ENCODE measurements around the gene GRB2.

The GRB2 gene

DNA sequence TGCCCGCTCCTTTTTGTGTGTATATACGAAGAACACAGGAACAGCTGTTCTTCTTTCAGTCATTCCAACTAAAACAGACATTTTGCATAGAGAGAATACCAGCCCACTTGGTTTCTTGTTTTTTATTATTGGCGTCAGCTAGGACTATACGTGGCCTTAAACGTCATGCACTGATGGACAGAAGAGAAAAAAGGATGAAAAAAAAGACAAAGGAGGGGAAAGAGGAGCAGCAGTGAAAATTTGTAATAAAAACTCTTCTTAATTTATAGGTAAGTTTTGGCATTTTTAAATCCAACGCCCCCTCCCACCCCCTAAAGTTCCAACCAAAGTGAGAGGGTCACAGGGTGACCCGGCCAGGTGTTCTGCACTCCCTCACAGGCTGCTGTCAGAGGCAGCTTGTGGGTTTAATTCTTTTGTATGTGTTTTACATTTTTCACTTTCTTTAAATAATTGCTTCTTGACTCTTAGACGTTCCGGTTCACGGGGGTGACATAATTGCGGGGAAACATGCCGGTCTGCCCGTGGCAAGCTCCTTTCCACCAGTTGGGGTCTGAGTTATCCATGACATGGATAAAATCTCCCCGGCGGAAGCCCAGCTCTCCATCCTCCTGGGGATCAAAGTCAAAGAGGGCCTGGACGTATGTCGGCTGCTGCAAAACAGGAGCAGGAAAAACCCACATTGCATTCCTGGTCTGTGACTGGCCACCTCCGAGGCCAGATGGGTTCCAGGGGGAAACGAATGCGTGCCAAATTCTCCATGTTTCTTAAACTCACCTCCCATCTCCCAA lies 85.4 kb downstream of the GRB2 start:
- H3K27ac Mint-ChIP-seq, result peak overlapping the region in 1 of 3 experiments; percentile 86
- H3K27me3 Mint-ChIP-seq (ENCODE audit: low read depth), result no peaks in the 10 kb centered on the region
- H3K4me1 Mint-ChIP-seq, result peaks cover 15% of the 10 kb centered on the region
- TF ChIP-seq, protein P1, sequence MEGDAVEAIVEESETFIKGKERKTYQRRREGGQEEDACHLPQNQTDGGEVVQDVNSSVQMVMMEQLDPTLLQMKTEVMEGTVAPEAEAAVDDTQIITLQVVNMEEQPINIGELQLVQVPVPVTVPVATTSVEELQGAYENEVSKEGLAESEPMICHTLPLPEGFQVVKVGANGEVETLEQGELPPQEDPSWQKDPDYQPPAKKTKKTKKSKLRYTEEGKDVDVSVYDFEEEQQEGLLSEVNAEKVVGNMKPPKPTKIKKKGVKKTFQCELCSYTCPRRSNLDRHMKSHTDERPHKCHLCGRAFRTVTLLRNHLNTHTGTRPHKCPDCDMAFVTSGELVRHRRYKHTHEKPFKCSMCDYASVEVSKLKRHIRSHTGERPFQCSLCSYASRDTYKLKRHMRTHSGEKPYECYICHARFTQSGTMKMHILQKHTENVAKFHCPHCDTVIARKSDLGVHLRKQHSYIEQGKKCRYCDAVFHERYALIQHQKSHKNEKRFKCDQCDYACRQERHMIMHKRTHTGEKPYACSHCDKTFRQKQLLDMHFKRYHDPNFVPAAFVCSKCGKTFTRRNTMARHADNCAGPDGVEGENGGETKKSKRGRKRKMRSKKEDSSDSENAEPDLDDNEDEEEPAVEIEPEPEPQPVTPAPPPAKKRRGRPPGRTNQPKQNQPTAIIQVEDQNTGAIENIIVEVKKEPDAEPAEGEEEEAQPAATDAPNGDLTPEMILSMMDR (IDR thresholded peaks at IDR 0.05; ENCODE audit: unreplicated experiment in 3 of 3), result no peak
- no peak overlapping the region for H3K4me3 Mint-ChIP-seq
- no peaks in the 10 kb centered on the region for H3K9me3 Mint-ChIP-seq
- H3K36me3 Mint-ChIP-seq (ENCODE audit: low read depth), result peaks cover 42% of the 10 kb centered on the region

DNA sequence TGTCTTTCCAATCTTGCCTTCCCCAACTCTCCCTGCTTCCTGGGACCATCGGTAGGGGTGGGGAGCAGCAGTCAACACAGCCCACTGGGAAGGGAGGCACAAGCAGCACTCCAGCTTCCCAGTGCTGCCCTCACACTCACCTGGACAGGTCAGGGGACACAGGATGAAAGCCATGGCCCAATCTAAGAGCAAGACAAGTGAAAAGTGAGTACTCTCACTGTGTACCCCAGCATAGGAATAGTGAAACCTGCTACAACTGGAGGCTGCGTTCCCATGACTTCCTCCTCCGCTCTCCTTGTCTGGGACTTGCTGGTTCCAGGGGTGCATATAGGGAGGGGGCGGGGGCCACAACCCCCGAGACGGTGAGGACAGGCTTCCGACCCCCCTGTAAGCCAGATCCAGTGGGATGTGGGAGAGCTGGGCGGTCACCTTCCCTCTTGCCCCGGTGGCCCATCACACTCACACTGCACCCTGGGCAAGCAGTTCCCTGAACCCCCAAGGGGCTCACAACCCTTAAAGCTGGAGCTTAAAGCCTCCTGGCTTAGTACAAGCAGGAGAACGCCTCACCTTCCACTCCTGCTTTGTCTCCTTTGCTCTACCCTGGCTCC lies 86.8 kb downstream of the GRB2 start:
- TF ChIP-seq, protein P1 (IDR thresholded peaks at IDR 0.05; ENCODE audit: unreplicated experiment in 3 of 3), result no peak
- H3K27me3 Mint-ChIP-seq (ENCODE audit: low read depth), result no peaks in the 10 kb centered on the region
- H3K4me3 Mint-ChIP-seq, result no peak overlapping the region
- no peaks in the 10 kb centered on the region for H3K9me3 Mint-ChIP-seq
- peaks cover 15% of the 10 kb centered on the region for H3K4me1 Mint-ChIP-seq
- no peak overlapping the region for H3K27ac Mint-ChIP-seq
- peaks cover 35% of the 10 kb centered on the region for H3K36me3 Mint-ChIP-seq (ENCODE audit: low read depth)

- peaks cover 13% of the 10 kb centered on the region for H3K4me1 Mint-ChIP-seq
- no peak overlapping the region for H3K4me3 Mint-ChIP-seq
- no peaks in the 10 kb centered on the region for H3K9me3 Mint-ChIP-seq
- H3K36me3 Mint-ChIP-seq (ENCODE audit: low read depth), result peaks cover 33% of the 10 kb centered on the region
- H3K27ac Mint-ChIP-seq, result no peak overlapping the region
- no peaks in the 10 kb centered on the region for H3K27me3 Mint-ChIP-seq (ENCODE audit: low read depth)
- TF ChIP-seq, protein P1 (IDR thresholded peaks at IDR 0.05; ENCODE audit: unreplicated experiment in 3 of 3), result no peak
Measured at GRCh38 chr17:75318211-75318610, 87.3 kb downstream of the GRB2 start.

DNA sequence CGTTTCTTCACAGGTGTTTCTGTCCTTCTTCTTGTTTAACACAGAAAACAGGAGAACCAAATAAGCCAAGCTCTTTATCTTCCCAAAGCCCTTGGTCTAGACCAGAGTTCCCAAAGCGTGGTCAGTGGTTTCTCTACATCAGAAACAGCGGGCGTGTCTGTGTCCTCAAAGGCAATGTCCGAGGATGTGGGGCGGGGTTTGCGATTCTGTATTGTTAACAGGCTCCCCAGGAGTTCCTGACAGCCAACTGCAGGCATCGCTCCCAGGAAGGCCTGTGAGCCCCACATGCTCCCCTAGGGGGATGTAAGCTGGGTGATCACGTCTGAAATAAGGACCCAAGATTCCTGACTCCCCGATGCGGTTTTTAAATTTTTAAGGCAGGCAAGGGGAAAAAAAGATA lies 87.8 kb downstream of the GRB2 start:
- Mint-ChIP-seq H3K36me3 (ENCODE audit: low read depth) (peaks cover 30% of the 10 kb centered on the region), H3K4me1 (peaks cover 10% of the 10 kb centered on the region), H3K9me3 (no peaks in the 10 kb centered on the region), H3K27me3 (ENCODE audit: low read depth) (no peaks in the 10 kb centered on the region), H3K4me3 (no peak overlapping the region), H3K27ac (no peak overlapping the region)
- TF ChIP-seq, protein P1 (IDR thresholded peaks at IDR 0.05; ENCODE audit: unreplicated experiment in 3 of 3), result no peak

- Mint-ChIP-seq H3K27ac (no peak overlapping the region), H3K27me3 (ENCODE audit: low read depth) (no peaks in the 10 kb centered on the region), H3K36me3 (ENCODE audit: low read depth) (peaks cover 24% of the 10 kb centered on the region), H3K4me1 (peaks cover 10% of the 10 kb centered on the region), H3K9me3 (no peaks in the 10 kb centered on the region), H3K4me3 (no peak overlapping the region)
- TF ChIP-seq, protein P1 (IDR thresholded peaks at IDR 0.05; ENCODE audit: unreplicated experiment in 3 of 3), result no peak
Measured at GRCh38 chr17:75316253-75316652, 89.2 kb downstream of the GRB2 start.

Measured in nephron (organoid).